Adrenal gland (tissue), 5 donors: Measurements from ENCODE around the gene ALG14.

Experiments used
- CTCF ChIP-seq, 6 experiments: fragments of 450-650 bp in 4 of 6; fragments of 200-600 bp in 2 of 6; sonication (generic) in 1 of 6; IDR thresholded peaks; 1 replicate in 5 of 6; 2 replicates in 1 of 6; pipeline versions ENCODE4 v1.5.1 to v1.8.0; 2016 to 2021; ENCODE audit warnings: antibody characterized with exemption in 6 of 6, mild to moderate bottlenecking in 2 of 6, moderate library complexity in 1 of 6
- POLR2A ChIP-seq, 2 donors: fragments of 450-650 bp; IDR thresholded peaks; one replicate each; pipeline ENCODE4 v1.6.1; 2017; ENCODE audit warnings: antibody characterized with exemption in 2 of 2, mild to moderate bottlenecking in 2 of 2, moderate library complexity in 1 of 2
- donor health status: DM: no; HTN: no; CAD: no.

GRCh38 chr1:94983171-94983739, 89.5 kb downstream of the ALG14 start:
- no peak for TF ChIP-seq CTCF (IDR thresholded peaks at IDR 0.05)
- peak in 1 of 2 donors; percentile 68 for TF ChIP-seq POLR2A (IDR thresholded peaks at IDR 0.05)
